HG03460 (cell line): ENCODE measurements around the gene NEUROD6.
A peak's percentile ranks its signal among the peaks of the same experiment; 100 is the strongest.

Source experiments
- ATAC-seq: cut with Tn5 transposase; IDR thresholded peaks from one replicate; pipeline ENCODE4 v1.9.1; 2021; ENCODE audit not compliant: unreplicated experiment

The NEUROD6 gene

GRCh38 chr7:31340603-31341002 lies at the start of gene NEUROD6:
TSS of gene NEUROD6 (minus strand) at chr7:31340726. CDS start at chr7:31339268, 1,458 bp downstream.
- no peak for ATAC-seq

GRCh38 chr7:31384466-31384865 lies 43.9 kb upstream of the NEUROD6 start:
- ATAC-seq: no peak

DNA sequence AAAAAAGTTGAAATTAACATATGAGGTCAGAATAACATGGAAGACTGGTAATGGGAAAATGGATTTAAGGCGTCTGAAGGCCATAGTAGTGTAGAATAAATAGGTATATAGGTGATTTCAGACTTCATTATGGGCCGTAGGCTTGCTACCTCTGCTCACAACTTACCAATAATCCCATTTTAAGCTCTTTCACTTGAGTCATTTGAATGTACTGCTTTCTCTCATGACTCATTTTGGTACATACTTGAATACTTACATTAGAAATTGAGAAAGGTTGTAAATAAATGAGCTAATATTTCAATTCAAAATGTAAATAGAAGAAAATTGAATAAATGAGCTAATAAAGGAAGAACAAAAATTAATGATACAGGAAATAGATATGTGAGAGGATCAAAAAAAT lies 42.2 kb upstream of the NEUROD6 start:
- no peak for ATAC-seq

DNA sequence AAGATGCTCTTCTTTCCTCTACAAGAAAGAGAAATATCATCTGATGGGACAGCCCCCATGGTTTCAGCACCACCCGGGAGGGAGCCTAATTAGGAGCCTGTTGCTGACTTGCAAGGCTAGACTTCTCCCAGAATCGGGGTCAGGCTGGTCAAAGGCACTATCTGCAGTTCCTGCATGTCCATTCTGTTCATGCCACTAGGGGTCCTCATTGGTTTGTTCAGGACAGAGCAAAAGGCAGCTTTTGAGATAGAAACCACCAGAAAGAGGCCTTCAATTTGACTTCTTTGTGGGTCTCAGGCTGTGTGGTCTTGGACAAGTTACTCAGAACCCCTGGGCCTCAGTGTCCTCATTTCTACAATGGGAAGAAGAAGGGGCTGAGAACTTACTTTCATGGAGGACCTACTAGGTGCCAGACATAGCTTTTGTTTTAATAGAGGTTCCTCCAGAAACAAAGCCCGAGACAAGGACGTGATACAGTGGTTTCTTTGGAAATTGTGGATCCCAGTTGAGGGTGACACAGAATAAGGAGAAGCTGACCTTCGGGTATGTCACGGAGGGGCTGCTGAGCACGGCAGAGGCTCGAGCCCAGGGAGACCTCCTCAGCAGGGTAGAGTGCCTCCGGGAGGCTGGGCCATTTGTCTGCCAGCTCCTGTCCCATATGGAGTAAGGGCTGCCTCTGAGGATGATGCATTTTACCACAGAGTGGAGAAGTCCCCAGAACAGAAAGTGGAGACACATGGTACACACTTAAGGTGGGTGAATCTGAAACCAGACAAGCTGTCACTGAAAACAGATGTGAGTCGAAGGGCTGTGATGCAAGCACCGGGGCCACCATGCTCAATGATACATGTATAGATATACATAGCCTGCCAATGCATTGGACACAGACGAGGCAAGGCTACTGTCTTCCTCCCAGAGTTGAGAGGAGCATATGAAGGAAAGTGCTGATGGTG lies 33.1 kb upstream of the NEUROD6 start:
- peak; percentile 69 for ATAC-seq

- no peak for ATAC-seq
Observed at GRCh38 chr7:31372231-31372959, 31.9 kb upstream of the NEUROD6 start.

DNA sequence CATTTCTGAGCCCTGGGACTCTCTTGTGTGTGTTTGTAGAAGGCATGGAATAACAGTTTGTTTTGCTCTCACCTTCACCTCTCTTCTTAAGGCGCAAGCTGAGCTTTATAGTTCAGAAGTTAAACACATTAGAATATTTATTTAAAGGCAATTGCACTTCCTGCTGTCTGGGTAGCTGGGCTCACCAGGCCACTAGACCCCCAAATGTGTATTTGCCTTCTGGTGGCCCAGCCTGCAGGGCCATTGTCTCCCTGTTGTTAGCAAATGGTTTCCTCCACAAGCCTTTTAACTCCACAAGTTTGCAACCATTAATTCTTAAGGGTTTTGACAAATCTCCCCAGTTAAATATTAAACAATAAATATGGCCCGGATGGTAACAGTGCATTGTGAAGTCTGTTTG lies 31.1 kb upstream of the NEUROD6 start:
- ATAC-seq: no peak

DNA sequence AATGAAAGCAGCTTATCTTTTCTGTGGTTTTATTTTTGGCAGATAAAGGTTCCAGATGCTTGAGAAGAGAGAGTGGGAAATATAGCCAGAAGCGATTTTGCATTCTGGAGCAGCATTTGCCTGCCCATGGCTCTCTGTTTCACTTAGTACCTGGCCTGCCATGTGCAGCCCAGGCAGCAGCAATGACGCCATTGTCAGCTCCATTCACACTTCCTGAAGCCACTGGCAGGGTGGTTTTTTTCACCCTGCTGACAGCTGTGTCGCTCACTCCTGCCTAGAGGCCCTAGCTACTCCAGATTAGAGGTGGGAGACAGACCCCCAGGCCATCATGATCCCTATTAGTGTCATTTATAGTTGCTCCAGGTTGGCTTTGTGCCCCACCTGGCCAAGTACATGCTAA lies 30.1 kb upstream of the NEUROD6 start:
- ATAC-seq: no peak

GRCh38 chr7:31368620-31369019 lies 28.1 kb upstream of the NEUROD6 start:
- ATAC-seq: no peak

GRCh38 chr7:31363496-31363895 lies 23.0 kb upstream of the NEUROD6 start:
- no peak for ATAC-seq

DNA sequence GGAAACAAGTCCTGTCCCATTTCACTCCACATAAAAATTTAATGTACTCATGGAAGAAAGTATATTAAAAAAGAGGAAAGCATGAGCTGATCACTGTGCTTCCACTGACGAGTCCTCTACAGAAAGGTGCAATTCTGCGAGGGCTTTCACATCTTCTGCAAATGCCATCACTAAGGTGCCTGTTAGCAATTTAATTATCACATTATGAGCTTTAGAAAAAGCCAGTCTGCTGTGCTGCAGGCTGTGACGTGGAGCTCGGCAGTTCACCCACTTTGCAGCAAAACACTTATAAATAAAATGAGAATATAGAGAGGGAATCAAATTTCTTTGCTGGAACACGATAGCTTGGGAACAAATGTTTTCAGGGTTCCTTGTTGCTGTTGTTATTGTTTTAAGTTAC lies 22.5 kb upstream of the NEUROD6 start:
- no peak for ATAC-seq

GRCh38 chr7:31362401-31362800 lies 21.9 kb upstream of the NEUROD6 start:
- ATAC-seq: no peak

DNA sequence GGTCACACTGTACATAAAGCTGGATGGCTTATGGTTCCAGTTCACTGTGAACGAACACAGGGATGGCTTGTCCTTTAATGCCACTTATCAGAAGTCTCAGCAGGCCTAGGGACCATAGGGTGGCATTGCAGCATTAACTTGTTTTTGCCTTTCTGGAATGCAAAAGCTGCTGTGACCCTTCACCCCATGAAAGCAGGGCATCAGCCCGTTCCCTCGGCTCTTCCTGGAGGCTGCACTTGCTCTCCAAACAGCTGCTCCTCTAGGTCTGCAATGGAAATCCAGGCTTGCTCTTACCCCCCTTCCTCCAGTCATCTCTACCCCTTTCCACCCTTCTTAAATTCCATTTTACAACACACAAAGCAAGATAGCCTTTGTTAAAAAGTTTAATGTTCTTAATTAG lies 17.9 kb upstream of the NEUROD6 start:
- ATAC-seq: no peak

DNA sequence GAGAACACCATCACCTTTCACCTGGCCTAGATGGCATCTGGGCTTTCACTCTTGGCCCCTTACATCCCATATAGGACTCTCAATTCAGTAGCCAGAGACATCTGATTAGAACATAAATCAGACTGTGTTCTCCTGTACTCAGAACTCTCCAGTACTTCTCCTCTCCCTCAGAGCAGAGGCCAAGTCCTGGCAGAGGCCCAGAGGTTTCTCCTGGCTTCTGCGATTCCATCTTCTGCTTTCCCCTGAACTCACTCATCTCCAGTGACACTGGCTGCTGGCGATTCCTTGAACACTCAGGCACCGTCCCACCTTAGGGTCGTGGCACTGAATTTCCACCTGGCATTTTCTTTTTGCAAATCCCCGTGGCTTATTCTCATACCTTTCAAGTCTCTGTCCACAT lies 4.9 kb upstream of the NEUROD6 start:
- ATAC-seq: no peak

DNA sequence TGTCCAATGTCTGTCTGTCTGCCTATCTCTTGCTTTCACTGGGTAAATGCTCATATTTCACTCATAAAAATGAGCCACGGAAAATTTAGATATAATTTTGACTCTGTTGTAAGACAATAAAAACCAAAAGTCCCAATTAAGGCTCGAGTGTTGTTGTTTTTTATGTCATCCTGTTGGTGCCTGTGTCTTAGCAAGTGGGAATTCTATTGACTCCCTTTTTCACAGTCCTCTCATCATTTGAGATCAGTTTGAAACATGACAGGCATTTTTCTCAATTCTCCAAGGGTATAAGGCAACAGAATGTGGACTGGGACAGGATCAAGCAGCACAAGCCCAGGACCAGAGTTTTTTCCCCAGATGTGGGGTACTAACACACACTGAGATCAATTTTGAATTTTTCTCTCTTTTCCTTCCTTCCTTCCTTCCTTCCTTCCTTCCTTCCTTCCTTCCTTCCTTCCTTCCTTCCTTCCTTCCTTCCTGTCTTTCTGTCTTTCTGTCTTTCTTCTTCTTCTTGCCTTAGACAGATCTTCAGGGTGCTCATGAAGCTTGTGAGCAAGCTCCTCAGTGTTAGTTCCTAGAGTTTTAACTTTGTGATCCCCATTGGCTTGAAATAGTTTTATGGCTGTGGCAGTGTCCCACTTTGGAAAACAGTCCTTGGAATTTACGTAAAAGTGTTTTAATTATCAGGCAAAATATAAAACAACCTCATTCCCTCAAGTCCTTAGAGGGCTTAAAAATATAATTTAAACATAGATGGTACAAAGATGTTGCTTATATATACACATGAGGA lies 3.2 kb upstream of the NEUROD6 start:
- no peak for ATAC-seq

DNA sequence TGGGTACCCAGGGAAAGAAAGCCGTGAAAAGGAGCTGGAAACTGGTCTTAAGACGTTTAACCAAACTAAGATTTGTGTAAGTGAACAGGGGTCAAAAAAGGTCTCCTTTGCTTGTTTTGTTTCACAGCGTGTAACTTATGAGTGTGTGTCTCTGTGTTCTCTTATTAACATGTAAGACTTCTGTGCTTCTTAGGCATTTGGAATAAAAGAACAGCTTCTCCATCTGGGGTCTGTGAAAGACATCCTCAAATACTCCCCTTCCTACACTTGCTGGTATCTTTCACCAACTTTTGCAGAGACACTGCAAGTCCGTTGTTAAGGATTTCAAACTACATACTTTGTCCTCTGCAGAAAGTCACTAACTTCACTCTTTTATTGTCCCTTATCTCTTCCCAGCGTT lies 615 bp upstream of the NEUROD6 start:
- no peak for ATAC-seq

DNA sequence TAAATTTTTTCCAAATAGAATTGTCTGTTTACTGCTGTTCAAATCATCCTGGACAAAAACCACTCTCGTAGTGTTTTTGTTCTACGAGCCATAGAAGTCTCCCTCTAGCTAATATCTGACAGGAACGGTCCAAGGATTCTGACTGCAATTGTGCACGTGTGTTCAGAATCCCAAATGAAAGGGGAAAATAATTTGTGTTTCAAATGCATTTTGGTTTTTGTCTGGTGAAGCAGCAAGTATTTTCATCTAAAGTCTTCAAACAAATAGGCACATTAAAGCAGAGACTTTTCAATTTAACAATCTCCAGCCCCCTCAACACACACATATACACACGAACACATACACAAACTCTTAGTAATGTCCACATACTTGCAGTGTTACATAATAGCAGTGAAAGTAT lies 475 bp downstream of the NEUROD6 start:
- ATAC-seq: no peak

DNA sequence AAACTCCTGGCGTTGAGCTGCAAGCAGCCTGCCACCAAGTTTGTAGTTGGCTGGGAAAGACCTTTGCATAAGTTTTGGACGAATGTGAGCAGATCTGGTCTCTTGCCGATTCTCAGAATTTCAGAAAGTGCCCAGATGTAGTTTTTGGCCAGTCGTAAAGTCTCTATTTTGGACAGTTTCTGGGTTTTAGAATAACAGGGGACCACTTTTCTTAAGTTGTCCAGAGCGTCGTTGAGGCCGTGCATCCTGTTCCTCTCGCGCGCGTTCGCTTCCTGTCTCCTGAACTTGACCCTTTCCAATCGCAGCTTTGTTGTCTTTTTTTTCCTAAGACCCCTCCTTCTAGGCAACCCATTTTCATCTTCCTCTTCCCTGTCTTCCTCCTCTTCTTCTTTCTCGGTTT lies 1.8 kb downstream of the NEUROD6 start:
- ATAC-seq: no peak

- ATAC-seq: no peak
Observed at GRCh38 chr7:31337002-31337565, 3.4 kb downstream of the NEUROD6 start.

- no peak for ATAC-seq
Observed at GRCh38 chr7:31336202-31337001, 4.1 kb downstream of the NEUROD6 start.

DNA sequence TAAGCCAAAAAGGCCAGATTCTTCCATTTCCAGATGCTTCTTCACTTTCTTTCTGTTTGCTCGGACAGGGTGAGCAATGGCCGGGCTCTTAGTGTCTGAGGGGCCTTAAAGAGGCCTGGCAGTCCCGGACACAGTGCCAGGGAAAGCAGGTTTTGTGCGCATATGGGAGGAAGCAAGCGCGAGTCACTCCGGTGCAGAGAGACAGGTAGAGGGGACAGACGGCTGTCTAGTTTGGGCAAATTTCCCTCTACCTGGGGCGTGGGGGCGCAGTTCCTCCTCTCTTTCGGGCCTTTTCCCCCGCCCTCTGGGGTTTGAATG lies 4.7 kb downstream of the NEUROD6 start:
- ATAC-seq: no peak
